Dermis microvascular lymphatic vessel endothelial cell (primary cell): ENCODE measurements around the gene SELENOO. TPM values are rescaled to one million over a fixed set of nuclear protein-coding genes. Genes with fewer than 3 reads are reported as not detected.

Experiments used
- DNase-seq, 2 donors: peaks; one replicate each; pipeline versions ENCODE4 v3.0.0 to v3.0.0-alpha.2; 2010; ENCODE audit warnings: low read depth in 2 of 2
- total RNA-seq: library from RNA; depleted of rRNA; stranded (reverse); fragments of >200 nt; gene quantifications from 2 replicates; pipeline ENCODE4 v1.2.1, GENCODE V29; 2014

SELENOO gene
- total RNA-seq, 1 donor from 2014 or later = 15.8 TPM

DNA sequence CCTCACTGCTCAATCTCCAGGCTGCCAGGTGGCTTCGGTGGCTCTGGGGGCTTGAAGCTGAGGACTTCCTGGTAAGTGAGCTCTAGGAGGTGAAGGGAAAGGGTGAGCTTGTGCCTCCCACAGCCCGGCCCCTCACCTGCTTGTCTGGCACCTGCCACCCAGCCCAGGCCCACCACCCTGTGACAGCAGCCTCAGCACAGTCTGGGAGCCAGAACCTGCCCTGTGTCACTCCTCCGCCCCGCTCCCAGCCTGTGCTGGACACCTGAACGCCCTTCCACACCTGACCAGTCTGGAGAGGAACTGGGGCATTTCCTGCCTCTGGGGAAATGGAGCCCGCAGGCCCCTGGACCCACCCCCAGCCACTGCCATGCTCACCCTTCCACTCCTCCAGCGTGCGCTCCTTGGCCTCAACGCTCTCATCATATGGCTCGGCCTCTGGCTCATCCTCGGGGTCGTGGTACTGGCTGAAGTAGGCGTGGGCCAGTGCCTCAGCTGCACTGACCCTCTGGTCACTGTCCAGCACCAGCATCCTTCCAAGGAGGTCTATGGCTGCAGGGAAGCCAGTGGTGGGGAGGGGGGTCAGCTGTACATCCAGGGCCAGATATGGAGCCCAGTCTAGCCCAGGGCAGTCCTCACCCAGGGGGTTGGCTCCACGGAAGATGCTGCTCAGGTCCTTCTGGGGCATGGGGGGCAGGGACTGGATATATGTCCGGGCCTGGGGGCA, 64.3 kb downstream of the SELENOO start:
- DNase-seq = no peak

DNA sequence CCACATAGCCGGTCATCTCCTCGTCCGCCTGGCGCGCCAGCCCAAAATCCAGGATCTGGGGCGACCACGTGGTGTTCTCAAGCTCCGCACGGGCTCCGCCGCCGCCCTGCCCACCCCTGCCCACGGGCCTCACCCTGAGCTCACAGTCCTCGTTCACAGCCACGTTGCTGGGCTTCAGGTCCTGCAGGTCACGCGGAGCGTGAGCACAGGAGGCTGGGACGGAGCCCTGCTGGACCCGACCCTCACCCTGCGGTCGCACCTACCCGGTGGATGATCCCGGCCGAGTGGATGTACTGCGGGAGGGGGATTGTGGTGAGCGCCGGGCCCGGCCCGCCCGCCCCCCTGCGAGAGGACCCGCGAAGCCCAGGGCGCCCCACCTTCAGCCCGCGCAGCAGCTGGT, 66.2 kb downstream of the SELENOO start:
- no peak for DNase-seq

Other genes starting within 250 kb of the SELENOO start
- gene PIM3, start 240.2 kb upstream of the SELENOO start, total RNA-seq = 163 and 289 TPM in 2 replicates
- under 0.01 TPM in 1 of 2 replicates, not detected in the other for gene IL17REL, start 188.2 kb upstream of the SELENOO start, total RNA-seq
- not detected in 2 replicates for gene TTLL8, start 142.7 kb upstream of the SELENOO start, total RNA-seq
- gene MLC1, start 115.6 kb upstream of the SELENOO start, total RNA-seq = not detected in 2 replicates
- gene MOV10L1, start 111.0 kb upstream of the SELENOO start, total RNA-seq = 22.7 and 44.1 TPM in 2 replicates
- 0.13 and 0.63 TPM in 2 replicates for gene PANX2, start 30.3 kb upstream of the SELENOO start, total RNA-seq
- gene TRABD, start 15.1 kb upstream of the SELENOO start, total RNA-seq = 16.2 and 20.0 TPM in 2 replicates
- gene TUBGCP6, start 44.0 kb downstream of the SELENOO start, total RNA-seq = 14.0 and 22.0 TPM in 2 replicates
- gene HDAC10, start 50.3 kb downstream of the SELENOO start, total RNA-seq = 9.4 and 18.2 TPM in 2 replicates
- gene MAPK12, start 60.7 kb downstream of the SELENOO start, total RNA-seq = 40.6 and 70.2 TPM in 2 replicates
- 19.9 and 25.9 TPM in 2 replicates for gene MAPK11, start 69.4 kb downstream of the SELENOO start, total RNA-seq
- gene PLXNB2, start 106.6 kb downstream of the SELENOO start, total RNA-seq = 49.4 and 71.9 TPM in 2 replicates
- gene DENND6B, start 126.0 kb downstream of the SELENOO start, total RNA-seq = 0.64 and 1.9 TPM in 2 replicates
- 39.4 and 58.5 TPM in 2 replicates for gene PPP6R2, start 142.3 kb downstream of the SELENOO start, total RNA-seq